PFSK-1 (cell line): ENCODE results near the gene C3orf38.

Experiments used
- FOXP2 ChIP-seq: optimal IDR thresholded peaks from 2 replicates; pipeline ENCODE3; 2011; ENCODE audit warnings: borderline replicate concordance, control low read depth, inconsistent platforms; ENCODE audit not compliant: insufficient read depth; ENCODE audit errors: extremely low read length, extremely low read depth
- POLR2AphosphoS5 ChIP-seq: IDR thresholded peaks from 2 replicates; pipeline ENCODE4 v1.6.1; 2012; ENCODE audit warnings: low read depth, mild to moderate bottlenecking, control low read depth, low read length, moderate library complexity
- REST ChIP-seq, 2 experiments: IDR thresholded peaks; 2 replicates each; pipeline versions ENCODE4 v1.6.1 to v1.8.0; 2011 to 2012; ENCODE audit warnings: low read depth in 2 of 2, low read length in 2 of 2, control low read depth in 1 of 2, inconsistent platforms in 1 of 2, mild to moderate bottlenecking in 1 of 2, moderate library complexity in 1 of 2; ENCODE audit not compliant: insufficient read depth in 1 of 2
- SIN3A ChIP-seq: IDR thresholded peaks from 2 replicates; pipeline ENCODE4 v1.6.1; 2012; ENCODE audit warnings: mild to moderate bottlenecking, low read length, moderate library complexity, borderline replicate concordance; ENCODE audit not compliant: insufficient read depth
- TAF1 ChIP-seq: IDR thresholded peaks from 2 replicates; pipeline ENCODE4 v1.6.1; 2012; ENCODE audit warnings: low read length, control low read depth, borderline replicate concordance; ENCODE audit not compliant: insufficient read depth

Gene C3orf38

GRCh38 chr3:88198121-88198520 is 48.4 kb downstream of the C3orf38 start:
- TF ChIP-seq POLR2AphosphoS5 (no peak), REST (IDR thresholded peaks at IDR 0.05; ENCODE audit: insufficient read depth in 1 of 2, low read depth in 2 of 2, low read length in 2 of 2) (no peak), TAF1 (no peak), SIN3A (no peak), FOXP2 (no peak)

GRCh38 chr3:88203642-88204055 is 53.9 kb downstream of the C3orf38 start:
- TF ChIP-seq SIN3A (no peak), REST (IDR thresholded peaks at IDR 0.05; ENCODE audit: insufficient read depth in 1 of 2, low read depth in 2 of 2, low read length in 2 of 2) (no peak), TAF1 (no peak), FOXP2 (no peak), POLR2AphosphoS5 (no peak)
